Right atrium auricular region (tissue), 2 donors: ENCODE measurements around the gene STARD10. TPM values are rescaled to one million over a fixed set of nuclear protein-coding genes. Genes with fewer than 3 reads are reported as not detected.
A peak's percentile ranks its signal among the peaks of the same experiment; 100 is the strongest.

Experiments
- DNase-seq: peaks from one replicate; pipeline ENCODE4 v3.0.0-alpha.2; 2019; ENCODE audit warnings: low spot score
- H3K27ac ChIP-seq, 2 donors: fragments of 200-600 bp; sonication (generic); 1 replicate in 1 of 2; 2 replicates in 1 of 2; pipeline ENCODE4 v1.5.1; 2016 to 2019
- H3K27me3 ChIP-seq, 2 donors: fragments of 200-600 bp; sonication (generic); one replicate each; pipeline versions ENCODE4 v1.5.1 to v1.6.0; 2017 to 2019
- H3K36me3 ChIP-seq: fragments of 200-600 bp; sonication (generic); one replicate; pipeline ENCODE4 v1.5.1; 2016
- H3K4me1 ChIP-seq, 2 donors: fragments of 200-600 bp; sonication (generic); one replicate each; pipeline versions ENCODE4 v1.5.1 to v1.6.0; 2017 to 2019
- H3K4me3 ChIP-seq, 2 donors: fragments of 200-600 bp; sonication (generic); 1 replicate in 1 of 2; 2 replicates in 1 of 2; pipeline ENCODE4 v1.5.1; 2017 to 2019; ENCODE audit warnings: mild to moderate bottlenecking in 1 of 2, moderate library complexity in 1 of 2
- H3K9me3 ChIP-seq, 2 donors: fragments of 200-600 bp; sonication (generic); one replicate each; pipeline ENCODE4 v1.5.1; 2019
- CTCF ChIP-seq, 2 donors: fragments of 200-600 bp; sonication (generic); IDR thresholded peaks; one replicate each; pipeline ENCODE4 v1.5.1; 2019; ENCODE audit warnings: antibody characterized with exemption in 2 of 2
- total RNA-seq, 2 donors: library from RNA; depleted of rRNA; stranded (reverse); fragments of >200 nt; gene quantifications; one replicate each; pipeline ENCODE4 v1.1.0, GENCODE V29; 2016

Gene STARD10
- total RNA-seq, 2 donors from 2014 or later: 77.0 to 112 TPM

GRCh38 chr11:72721276-72721675 is 72.6 kb downstream of the STARD10 start:
- Histone ChIP-seq H3K4me3 (peak overlapping the region; percentile 63 to 70), H3K4me1 (peaks cover 3 to 76% of the 10 kb centered on the region in 2 donors), H3K27ac (peak overlapping the region; percentile 92 to 94), H3K9me3 (no peaks in the 10 kb centered on the region), H3K27me3 (no peaks in the 10 kb centered on the region), H3K36me3 (peaks cover 6% of the 10 kb centered on the region)
- no peak for TF ChIP-seq CTCF (IDR thresholded peaks at IDR 0.05)
- no peak for DNase-seq

- no peaks in the 10 kb centered on the region for H3K9me3 ChIP-seq
- H3K27ac ChIP-seq: peak overlapping the region; percentile 92 to 94
- H3K36me3 ChIP-seq: peaks cover 6% of the 10 kb centered on the region
- peak overlapping the region; percentile 63 to 70 for H3K4me3 ChIP-seq
- peaks cover 3 to 78% of the 10 kb centered on the region in 2 donors for H3K4me1 ChIP-seq
- no peak for TF ChIP-seq CTCF (IDR thresholded peaks at IDR 0.05)
- no peaks in the 10 kb centered on the region for H3K27me3 ChIP-seq
- no peak for DNase-seq
These were observed 73.1 kb downstream of the STARD10 start for GRCh38 chr11:72720784-72721183.

- H3K27ac ChIP-seq: peak overlapping the region; percentile 92 to 94
- H3K9me3 ChIP-seq: no peaks in the 10 kb centered on the region
- H3K36me3 ChIP-seq: peaks cover 6% of the 10 kb centered on the region
- H3K27me3 ChIP-seq: no peaks in the 10 kb centered on the region
- peak overlapping the region; percentile 63 to 70 for H3K4me3 ChIP-seq
- no peak for DNase-seq
- no peak for TF ChIP-seq CTCF (IDR thresholded peaks at IDR 0.05)
- peaks cover 3 to 77% of the 10 kb centered on the region in 2 donors for H3K4me1 ChIP-seq
These were observed 73.8 kb downstream of the STARD10 start for GRCh38 chr11:72720047-72720446.

DNA sequence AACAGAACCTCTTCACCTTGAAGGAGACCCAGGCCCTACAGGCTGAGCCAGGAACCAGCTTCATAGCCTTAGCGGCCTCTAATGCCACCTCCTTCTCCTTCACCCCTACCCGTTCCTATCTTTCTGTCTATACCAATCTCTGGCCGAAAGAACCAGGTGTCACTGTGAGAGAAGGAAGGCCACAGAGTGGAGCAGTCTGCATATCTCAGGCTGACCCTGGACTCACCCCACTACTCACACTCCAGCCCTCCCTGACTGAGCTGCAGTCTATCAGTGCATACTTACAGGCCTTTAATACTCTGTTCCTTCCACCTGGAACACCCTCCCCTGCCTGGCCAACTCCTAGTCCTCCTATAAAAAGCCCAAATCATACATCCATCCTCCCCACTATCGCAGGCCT is 74.3 kb downstream of the STARD10 start:
- Histone ChIP-seq H3K36me3 (peaks cover 6% of the 10 kb centered on the region), H3K4me3 (peak overlapping the region in 1 of 2 donors; percentile 70), H3K27me3 (no peaks in the 10 kb centered on the region), H3K27ac (peak overlapping the region; percentile 92 to 94), H3K4me1 (peaks cover 3 to 77% of the 10 kb centered on the region in 2 donors), H3K9me3 (no peaks in the 10 kb centered on the region)
- TF ChIP-seq CTCF (IDR thresholded peaks at IDR 0.05): no peak
- DNase-seq: no peak

GRCh38 chr11:72719144-72719543 is 74.7 kb downstream of the STARD10 start:
- Histone ChIP-seq H3K4me1 (peaks cover 3 to 77% of the 10 kb centered on the region in 2 donors), H3K9me3 (no peaks in the 10 kb centered on the region), H3K27me3 (no peaks in the 10 kb centered on the region), H3K4me3 (no peak overlapping the region), H3K36me3 (peaks cover 8% of the 10 kb centered on the region), H3K27ac (peak overlapping the region; percentile 92 to 94)
- DNase-seq: no peak
- TF ChIP-seq CTCF (IDR thresholded peaks at IDR 0.05): no peak

DNA sequence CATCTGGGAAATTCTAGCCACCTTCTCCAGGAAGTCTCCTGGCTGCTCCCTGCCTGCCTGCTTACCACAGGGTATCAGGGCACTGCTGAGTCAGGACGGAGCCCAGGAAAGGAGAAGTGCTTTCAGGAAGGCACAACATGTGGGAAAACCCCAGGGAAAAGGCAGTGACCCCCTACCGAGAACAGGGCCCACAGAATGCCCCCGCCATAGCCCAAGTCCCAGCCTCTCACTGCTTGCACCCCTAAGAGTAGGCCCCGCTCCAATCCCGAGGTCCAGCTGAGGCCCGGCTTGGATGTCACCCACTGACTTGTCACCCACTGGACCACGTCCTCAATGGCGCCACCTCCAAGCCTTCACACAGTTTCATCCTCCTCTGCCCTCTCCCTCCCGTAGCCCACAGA is 75.7 kb downstream of the STARD10 start:
- Histone ChIP-seq H3K36me3 (peaks cover 14% of the 10 kb centered on the region), H3K4me3 (no peak overlapping the region), H3K9me3 (no peaks in the 10 kb centered on the region), H3K27ac (peak overlapping the region; percentile 92 to 94), H3K4me1 (peaks cover 3 to 78% of the 10 kb centered on the region in 2 donors), H3K27me3 (no peaks in the 10 kb centered on the region)
- TF ChIP-seq CTCF (IDR thresholded peaks at IDR 0.05): no peak
- DNase-seq: no peak
